ENCODE data around the gene RNF224.

RNF224 gene

DNA sequence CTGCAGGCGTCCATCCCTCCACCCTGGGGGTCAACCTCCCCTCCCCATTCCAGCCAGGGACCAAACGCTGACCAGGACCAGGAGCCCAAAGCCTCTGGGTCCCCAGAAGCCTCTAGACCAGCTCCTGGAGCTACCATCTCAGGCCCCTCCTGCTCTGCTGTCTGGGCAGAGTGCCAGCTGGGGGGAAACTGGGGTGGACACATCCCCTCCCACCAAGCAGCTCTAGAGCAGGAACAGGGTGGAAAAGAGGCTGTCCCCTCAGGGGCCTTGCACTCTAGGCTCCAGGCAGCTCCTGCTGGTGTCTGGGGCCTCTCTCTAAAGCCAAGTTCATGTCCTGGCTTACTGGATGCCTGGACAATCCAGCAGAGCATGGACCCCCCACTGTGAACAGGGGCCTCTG lies 34.4 kb upstream of the RNF224 start:
- FAIRE-seq: no peak

DNA sequence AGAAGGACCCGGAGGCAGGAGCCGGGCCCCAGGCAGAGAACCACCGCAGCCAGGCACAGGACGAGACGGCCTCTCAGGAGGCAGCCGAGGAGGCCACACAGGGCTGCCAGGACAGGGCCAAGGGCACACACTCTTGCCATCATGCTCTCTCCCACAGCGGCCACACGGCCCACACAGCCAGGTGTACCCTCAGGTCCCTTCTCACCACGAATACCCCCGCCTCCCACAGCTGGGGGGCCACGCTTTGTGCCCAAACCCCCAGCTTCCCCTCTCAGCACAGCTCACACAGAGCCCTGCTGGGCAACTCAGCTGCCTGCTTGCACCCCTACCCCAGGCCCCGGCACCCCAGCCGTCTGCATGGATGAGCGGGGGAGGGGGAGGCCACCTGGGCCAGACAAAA lies 33.5 kb upstream of the RNF224 start:
- no peak for FAIRE-seq

DNA sequence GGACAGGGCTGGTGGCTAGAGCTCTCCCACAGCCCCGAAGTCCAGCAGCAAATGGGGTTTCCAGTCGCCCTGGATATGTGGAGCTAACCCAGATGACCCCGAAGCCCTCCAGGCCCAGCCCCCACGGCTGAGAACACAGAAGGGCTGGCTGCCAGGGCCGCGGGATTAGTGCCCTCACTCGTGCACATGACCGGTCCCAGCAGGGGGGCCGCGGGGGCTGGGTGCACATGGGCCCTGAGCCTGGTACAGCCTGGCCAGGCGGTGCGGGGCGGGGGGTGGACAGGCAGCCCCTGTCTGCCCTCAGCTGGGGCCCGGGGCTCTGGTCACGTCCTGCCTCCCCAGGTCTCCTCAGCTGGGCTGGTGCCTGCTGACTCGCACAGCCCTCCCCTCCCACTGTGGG lies 32.9 kb upstream of the RNF224 start:
- no peak for FAIRE-seq

DNA sequence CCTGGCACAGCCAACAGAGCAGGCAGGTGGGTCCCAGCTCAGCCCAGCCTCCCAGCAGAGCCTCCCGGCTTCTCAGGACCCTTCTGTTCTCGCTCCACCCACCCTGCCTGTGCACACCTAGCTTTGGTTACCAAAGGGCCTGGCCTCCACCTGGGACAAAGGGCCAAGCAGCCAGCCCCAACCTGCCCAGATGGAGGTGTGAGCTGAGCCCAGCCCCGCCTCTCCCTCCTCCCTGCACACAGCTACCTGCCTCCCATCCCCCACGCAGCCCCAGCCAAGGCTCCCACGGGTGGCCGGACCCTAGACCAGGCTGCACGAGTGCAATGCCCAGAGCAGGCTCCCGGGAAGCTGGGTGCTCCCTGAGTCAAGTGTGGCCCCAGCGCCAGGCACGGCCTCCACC lies 32.4 kb upstream of the RNF224 start:
- FAIRE-seq: no peak

DNA sequence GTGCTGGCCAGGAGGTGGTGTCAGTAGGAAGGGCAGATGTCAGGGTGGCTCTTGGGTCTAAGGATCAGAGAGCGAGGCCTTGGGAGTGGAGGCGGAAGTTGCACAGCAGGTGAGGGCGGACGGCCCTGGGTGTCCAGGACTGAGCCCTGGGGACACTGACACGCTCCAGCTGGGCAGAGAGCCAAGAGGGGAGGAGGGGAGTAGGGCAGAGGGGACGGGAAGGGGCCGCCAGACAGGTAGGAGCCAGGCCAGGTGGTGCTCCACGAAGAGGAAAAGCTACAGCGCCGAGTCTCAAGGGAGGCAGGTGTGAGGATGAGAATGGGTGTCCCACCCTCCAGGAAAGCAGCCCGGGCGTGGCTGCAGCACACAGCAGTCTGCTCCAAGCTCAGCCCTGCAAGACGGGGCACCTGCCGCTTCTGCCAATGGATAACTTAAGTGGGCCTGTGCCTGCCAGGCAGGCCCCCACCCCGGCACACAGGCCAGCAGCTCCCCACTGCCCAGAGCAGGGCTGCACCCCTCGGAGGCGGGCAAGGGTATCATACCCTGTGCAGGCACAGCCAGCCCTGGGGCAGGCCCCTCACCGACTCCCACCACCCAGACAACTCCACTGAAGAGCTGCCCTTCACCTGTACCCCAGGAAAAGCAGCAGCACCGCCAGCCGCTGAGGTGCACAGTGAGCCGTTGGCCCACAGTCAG lies 31.6 kb upstream of the RNF224 start:
- FAIRE-seq: no peak

DNA sequence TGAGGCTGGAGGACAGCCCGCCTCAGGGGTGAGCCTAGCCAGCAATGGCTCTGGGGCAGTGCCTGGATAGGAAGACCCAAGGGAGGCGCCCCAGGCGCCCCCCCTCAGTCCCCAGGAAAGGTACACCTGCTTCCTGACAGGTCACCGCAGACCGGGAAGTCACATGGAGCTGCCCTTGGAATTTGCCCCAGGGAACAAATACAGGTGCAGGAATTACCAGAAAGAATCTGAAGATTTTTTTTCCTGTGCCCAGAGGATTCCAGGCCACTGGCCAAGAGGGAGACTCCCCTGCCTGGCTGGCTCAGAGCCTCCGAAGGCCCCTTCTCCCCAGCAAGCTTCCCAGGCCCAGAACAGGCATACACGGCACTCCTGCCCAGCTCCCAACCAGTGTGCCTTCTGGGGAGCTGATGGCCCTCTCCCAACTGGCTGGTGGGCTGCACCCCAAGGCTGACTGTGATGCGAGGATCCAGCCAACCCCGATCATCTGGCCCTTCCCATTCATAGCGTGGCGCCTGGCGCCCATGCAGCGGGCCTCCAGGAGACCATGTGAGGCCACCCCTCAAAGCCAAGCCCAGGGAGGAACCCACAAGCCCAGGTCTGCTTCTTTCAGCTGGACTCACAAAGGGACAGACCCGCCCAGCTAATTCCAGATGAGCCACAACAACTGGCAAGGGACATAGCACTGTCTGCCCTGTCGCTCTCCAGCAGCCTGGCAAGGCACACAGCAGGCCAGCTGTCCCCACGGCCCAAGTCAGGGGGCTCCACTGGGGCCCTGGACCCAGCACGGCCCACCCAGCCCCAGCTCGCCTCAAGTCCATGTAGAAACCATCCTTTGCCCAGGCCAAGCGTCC lies 29.0 kb upstream of the RNF224 start:
- FAIRE-seq: no peak

DNA sequence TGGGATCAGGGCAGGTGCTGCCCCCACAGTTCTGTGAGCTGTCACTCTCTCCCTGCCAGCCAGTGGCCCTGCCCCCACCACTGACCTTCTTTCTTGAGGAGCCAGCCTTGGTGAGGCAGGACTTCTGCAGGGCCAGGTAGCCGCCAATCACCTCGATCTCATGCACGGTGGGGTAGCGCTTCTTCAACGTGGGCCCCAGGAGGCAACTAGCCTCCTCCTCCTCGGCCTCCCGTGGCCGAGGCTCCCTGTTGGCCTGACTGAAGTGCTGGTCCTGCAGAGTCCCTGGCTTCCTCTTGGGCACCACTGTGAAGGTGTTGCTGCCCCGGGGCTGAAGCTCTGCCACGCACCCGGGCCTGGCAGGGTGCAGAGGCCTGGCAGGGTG lies 28.4 kb upstream of the RNF224 start:
- no peak for FAIRE-seq

DNA sequence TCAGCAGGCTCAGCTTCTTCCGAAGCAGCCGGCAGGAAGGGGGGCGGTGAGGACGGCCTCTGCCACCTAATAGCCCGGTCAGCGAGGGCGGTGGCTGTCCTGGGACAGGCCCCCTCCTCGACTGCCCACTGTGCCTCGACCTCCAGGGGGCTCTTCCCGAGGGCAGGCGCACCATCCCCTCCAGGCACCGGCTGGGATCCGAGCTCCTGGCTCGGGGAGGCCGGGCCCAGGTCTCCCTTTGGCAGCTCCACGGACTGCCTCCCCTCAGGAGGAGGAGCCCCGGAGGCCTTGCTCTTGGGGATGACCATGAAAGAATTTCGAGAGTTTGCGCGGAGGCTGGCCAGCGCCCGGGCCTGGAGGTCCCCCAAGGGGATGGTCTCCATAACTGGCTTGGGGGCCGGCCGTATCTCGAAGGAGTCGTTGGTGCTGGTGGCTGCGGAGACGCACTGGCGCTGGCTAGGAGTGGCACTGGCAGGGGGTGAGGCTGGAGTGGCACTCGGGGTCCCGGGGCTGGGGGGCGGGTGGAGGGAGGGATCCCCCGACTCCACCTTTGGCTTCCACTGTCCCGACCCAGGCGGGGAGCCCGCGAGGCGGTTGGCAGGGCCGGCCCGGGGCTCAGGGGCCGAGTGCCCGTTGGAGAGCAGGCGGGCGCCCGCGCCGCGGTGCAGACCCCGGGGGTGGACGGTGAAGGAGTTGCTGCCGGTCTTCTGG lies 27.7 kb upstream of the RNF224 start:
- no peak for FAIRE-seq

DNA sequence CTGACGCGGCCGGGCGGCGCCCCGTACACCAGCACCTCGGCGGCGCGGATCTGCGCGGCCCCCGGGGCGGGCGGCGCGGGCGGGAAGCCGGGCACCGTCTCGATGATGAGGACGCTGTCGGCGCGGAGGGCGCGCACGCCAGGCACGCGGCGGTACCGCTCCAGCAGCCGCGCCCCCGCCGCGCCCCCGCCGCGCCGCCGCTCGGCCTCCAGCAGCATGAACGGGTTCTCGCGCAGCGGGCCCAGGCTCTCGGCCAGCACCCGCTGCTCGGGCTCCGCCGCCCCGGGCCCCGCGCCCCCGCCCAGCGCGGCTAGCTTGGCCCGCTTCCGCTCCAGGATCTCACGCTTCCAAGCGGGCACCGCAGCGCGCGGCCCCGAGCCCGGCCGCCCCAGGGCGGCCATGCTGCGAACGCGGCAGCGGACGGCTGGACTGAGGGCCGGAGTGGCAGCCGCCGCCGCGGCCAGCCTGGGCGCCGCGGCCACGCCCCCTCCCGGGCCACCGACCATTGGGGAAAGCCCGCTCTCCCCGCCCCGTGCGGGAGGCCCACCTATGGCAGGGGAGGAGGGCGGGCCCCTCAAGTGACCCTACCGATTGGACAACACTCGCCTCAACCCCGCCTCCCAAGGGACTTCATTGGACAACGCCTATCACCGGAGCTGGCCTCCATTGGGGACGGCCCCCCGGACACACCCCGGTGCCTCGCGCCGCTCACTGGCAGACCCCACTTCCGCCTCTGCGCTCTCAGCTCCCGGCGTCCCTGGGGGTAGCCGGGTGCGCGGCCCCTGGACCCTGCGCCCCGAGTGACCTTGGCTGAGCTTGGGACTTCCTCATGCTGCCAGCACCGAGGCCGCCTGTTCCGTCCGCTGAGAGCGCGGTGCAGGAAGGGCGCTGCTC lies 26.7 kb upstream of the RNF224 start, which contains the start of gene TPRN:
Gene TPRN, minus strand, starts transcription at position 431 of the 894 bp plus-strand sequence. Its CDS starts 30 bp downstream, at position 401.
- FAIRE-seq: peak; percentile 95

DNA sequence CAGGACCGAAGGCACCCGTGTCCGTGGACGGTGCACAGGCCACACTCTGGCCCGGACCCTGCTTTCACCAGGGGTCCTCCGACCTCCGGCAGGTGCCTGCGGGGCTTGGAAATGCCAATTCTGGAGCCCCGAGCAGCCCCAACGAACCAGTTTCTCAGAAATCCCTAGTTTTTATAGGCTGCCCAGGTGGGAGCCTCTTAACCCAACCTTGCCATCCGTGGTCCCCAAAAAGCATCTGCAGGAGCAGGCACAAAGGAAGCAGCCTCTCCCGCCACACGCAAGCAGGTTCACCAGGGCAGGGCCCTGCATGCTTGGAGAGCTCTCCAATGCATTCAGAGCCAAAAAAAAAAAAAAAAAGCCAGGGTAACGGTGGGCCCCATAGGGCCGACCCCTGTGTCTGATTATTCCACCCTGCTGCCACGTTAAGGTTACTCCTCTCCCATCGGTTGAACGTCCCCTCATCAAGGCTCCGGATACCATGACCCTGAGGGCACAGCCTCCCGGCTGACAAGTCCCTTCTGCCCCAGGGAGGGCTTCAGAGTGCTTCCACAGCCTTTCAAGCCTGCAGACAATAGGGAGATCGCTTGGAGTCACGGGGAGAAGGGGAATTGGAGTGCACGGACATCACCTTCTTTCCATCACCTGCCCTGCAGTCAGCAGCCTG lies 26.0 kb upstream of the RNF224 start:
- no peak for FAIRE-seq

DNA sequence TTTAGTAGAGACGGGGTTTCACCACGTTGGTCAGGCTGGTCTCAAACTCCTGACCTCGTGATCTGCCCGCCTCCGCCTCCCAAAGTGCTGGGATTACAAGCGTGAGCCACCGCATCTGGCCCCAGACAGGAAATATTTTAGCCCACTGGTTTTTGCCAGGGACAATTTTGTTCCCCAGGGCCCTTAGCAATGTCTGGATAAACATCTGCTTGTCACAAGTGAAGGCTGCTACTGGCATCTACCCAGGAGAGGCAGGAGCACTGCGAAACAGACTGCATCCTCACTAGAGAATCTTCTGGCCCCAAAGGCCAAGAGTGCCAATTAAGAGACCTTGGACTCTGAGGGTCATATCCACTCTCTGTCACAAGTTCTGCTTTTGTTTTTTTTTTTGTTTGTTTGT lies 24.3 kb upstream of the RNF224 start:
- no peak for FAIRE-seq

DNA sequence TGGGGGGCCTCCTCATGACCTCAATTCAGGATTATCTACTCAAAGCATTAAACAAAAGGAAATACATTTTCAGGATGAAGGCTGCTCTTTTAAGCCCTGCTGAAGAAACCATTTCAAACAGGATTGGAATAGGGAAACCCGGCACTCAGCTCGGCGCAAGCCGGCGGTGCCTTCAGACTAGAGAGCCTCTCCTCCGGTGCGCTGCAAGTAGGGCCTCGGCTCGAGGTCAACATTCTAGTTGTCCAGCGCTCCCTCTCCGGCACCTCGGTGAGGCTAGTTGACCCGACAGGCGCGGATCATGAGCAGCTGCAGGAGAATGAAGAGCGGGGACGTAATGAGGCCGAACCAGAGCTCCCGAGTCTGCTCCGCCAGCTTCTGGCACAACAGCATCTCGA lies 22.6 kb upstream of the RNF224 start:
- FAIRE-seq: no peak

DNA sequence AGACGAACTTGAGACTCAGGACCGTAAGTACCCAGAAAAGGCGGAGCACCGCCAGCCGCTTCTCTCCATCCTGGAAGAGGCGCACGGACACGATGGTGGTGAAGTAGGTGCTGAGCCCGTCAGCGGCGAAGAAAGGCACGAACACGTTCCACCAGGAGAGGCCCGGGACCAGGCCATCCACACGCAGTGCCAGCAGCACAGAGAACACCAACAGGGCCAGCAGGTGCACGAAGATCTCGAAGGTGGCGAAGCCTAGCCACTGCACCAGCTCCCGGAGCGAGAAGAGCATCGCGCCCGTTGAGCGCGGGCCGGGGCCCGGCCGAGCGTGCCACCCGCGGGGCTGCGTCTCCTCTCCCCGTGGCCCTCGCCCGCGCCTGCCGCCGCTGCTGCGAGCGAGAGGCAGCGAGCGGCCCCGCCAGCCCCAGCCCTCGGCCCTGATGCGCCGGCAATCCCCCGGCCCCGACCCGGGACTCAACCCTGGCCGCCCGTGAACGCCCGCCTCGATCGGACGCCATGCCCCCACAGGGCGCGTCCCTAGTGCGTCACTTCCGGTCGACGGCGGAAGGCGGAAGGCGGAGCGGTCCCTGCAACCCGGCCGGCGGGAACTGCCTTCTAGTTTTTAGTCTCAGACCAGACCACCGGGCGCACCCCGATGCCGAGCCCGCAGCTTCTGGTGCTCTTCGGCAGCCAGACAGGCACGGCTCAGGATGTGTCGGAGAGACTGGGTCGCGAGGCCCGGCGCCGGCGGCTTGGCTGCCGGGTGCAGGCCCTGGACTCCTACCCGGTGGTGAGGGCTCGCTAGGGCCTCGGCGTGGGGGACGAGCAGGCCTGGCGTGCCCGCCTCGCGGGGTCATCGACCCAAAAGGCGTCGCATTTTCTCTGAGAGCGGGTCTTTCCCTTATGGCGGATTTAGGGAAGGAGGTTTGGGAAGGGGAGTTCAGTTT lies 21.9 kb upstream of the RNF224 start, which contains the start of the genes NDOR1 and TMEM203:
Gene NDOR1, plus strand, starts transcription at position 575 of the 944 bp plus-strand sequence. Its CDS starts 78 bp downstream, at position 653.
Gene TMEM203, minus strand, starts transcription at position 523 of the 944 bp plus-strand sequence. Its CDS starts 234 bp downstream, at position 289.
- no peak for FAIRE-seq

DNA sequence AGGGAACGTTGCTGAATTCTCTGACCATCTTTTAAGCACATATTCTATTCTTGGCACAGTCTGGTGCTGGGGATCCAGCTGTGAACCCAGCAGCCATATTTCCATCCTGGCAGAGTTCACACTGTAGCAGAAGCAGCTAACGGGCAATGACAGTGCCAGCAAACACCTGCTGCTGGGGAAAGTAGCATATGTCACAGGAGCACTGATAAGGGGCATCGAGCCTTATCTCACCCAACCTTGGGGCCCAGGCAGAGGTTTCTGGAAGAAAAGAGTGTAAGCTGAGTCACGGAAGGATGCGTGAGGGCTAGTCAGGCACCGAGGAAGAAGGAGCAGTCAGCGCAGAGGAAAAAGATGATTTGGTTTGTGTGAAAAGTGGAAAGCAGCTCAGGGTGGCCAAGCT lies 20.7 kb upstream of the RNF224 start:
- FAIRE-seq: no peak

DNA sequence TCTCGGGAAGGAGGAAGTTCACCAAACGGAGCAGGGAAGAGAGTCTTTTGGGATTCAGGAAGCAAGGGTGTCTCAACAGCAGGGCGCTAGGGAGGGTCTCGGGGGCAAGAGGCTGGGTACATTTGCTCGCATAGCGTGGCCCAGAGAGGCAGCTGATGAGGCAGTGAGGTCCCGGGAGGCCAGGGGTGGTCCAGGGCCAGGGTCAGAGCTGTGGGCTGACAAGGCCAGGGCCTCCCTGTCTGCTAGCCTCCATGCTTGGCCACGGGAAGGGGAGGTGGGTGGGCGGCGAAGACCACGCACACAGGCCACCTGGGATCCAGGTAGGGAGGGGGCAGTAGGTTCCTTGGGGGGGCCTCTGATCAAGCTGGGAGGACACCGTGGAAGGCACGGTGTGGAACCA lies 15.8 kb upstream of the RNF224 start:
- FAIRE-seq: no peak

DNA sequence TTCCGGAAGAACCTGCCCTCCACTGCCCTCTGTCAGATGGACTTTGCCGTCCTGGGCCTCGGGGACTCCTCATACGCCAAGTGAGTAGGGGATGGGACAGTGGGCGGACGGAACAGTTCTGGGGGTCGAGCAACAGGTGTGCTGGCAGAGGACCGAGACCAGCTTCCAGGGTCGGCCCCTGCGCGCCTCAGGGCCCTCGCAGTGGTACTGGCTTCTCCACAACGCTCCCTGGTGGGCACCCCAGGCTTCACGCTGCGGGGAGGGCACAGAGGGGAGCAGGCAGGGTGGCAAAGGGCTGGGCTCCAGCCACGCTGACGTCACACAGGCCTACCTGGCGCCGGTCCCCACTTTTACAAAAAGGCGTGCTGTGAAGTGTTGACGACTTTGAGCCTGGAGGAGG lies 14.8 kb upstream of the RNF224 start:
- FAIRE-seq: no peak

DNA sequence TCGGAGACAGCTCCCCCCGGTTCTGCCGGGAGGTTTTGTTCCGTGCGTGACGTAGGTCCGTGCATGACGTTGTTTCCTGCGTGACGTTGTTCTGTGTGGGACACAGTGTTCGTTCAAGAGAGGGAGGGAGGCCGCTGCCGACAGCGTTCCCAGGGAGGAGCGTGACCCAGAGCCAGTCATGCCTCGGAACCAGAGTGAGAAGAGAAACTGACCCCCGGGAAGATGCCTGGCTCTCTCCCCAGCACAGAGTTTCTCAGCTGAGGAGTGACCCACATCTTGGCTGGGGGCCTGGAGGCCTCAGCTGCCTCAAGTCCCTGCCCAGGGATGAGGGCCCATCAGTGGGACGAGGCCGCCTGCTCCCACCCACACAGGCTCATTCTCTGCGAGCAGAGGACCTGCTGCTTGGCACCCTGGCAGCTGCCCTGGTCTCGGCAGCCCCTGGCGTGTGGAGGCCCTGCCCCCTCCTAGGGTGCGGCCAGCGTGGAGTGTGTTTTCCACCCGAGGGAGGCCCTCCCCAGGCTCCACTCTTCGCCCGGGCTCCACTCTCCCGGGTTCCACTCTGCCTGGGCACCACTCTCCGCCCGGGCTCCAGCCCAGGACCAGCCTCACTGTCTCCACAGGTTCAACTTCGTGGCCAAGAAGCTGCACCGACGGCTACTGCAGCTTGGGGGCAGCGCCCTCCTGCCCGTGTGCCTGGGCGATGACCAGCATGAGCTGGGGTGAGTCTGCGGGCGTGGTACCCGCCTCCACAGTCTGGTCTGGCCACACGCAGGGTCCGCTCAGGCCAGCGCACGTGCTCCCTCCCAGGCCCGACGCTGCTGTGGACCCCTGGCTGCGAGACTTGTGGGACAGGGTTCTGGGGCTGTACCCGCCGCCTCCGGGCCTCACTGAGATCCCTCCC lies 13.9 kb upstream of the RNF224 start:
- FAIRE-seq: no peak

DNA sequence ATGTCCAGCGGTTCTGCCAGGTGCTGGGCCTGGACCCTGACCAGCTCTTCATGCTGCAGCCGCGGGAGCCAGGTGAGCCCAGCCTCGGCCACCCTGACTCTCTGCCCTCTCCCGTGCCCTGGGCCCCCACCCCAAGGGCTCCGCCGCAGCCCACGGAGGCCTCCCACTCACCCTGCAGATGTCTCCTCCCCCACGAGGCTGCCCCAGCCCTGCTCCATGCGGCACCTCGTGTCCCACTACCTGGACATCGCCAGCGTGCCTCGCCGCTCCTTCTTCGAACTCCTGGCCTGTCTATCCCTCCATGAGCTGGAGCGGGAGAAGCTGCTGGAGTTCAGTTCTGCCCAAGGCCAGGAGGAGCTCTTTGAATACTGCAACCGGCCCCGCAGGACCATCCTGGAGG lies 12.7 kb upstream of the RNF224 start:
- FAIRE-seq: no peak

DNA sequence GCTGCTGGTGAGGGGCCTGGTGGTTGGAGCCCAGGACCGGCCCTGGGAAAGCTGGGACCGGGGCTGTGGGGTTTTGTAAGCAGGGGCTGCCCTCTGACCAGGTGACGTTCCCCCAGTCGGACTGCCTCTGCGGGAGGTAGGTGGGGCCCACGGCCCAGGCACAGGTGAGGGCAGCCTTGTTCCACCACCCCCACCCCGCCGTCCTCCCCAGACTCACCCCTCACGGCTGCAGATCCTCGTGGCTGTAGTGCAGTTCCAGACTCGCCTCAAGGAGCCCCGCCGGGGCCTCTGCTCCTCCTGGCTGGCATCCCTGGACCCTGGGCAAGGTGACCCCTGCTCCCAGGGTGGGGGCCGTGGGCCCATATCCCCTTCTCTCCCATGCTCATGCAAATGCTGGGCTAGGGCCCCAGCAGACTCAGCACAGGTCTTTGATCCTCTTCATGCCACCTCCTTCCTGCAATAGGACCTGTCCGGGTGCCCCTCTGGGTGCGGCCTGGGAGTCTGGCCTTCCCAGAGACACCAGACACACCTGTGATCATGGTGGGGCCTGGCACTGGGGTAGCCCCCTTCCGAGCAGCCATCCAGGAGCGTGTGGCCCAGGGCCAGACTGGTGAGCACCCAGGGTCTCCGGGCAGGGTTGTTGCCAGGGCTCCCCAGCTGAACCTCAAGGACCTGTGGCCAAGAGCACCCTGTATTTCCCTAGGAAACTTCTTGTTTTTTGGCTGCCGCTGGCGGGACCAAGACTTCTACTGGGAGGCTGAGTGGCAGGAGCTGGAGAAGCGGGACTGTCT lies 11.9 kb upstream of the RNF224 start:
- FAIRE-seq: no peak

Data from G401.6 (cell line).